Smooth muscle cell (in vitro differentiated cells): ENCODE data around the gene TSPYL2. TPM values are rescaled to one million over a fixed set of nuclear protein-coding genes. Genes with fewer than 3 reads are reported as not detected.

Source experiments
- DNase-seq: peaks from one replicate; lab custom pipeline; 2025; ENCODE audit not compliant: unreplicated experiment; lab: John Stamatoyannopoulos, UW
- H2AFZ ChIP-seq: fragments of 200-600 bp; sonication (generic); 2 replicates; pipeline ENCODE4 v1.6.0; 2016; ENCODE audit warnings: antibody characterized with exemption, low read depth, mild to moderate bottlenecking
- H3F3A ChIP-seq: fragments of 200-600 bp; sonication (generic); 2 replicates; pipeline ENCODE4 v1.6.0; 2017; ENCODE audit warnings: antibody characterized with exemption, low read depth
- H3K27ac ChIP-seq: fragments of 200-600 bp; sonication (generic); 2 replicates; pipeline ENCODE4 v1.5.1; 2016; ENCODE audit warnings: low read depth, mild to moderate bottlenecking
- H3K27me3 ChIP-seq: fragments of 200-600 bp; sonication (generic); 2 replicates; pipeline ENCODE4 v1.6.1; 2016; ENCODE audit warnings: low read depth, mild to moderate bottlenecking
- H3K36me3 ChIP-seq: fragments of 200-600 bp; sonication (generic); 2 replicates; pipeline ENCODE4 v1.5.1; 2016; ENCODE audit warnings: low read depth
- H3K4me1 ChIP-seq: fragments of 200-600 bp; sonication (generic); 2 replicates; pipeline ENCODE4 v1.5.1; 2016; ENCODE audit warnings: low read depth
- H3K4me2 ChIP-seq: fragments of 200-600 bp; sonication (generic); 2 replicates; pipeline ENCODE4 v1.6.0; 2016; ENCODE audit warnings: mild to moderate bottlenecking
- H3K4me3 ChIP-seq: fragments of 200-600 bp; sonication (generic); 2 replicates; pipeline ENCODE4 v1.5.1; 2016; ENCODE audit warnings: mild to moderate bottlenecking
- H3K79me2 ChIP-seq: fragments of 200-600 bp; sonication (generic); 2 replicates; pipeline ENCODE4 v1.6.0; 2016; ENCODE audit warnings: low read depth, mild to moderate bottlenecking
- H3K9ac ChIP-seq: fragments of 200-600 bp; sonication (generic); 2 replicates; pipeline ENCODE4 v1.6.0; 2016; ENCODE audit warnings: low read depth
- H3K9me3 ChIP-seq: fragments of 200-600 bp; sonication (generic); replicated peaks from 2 replicates; pipeline ENCODE4 v1.5.1; 2016; ENCODE audit warnings: low read depth
- H4K20me1 ChIP-seq: fragments of 200-600 bp; sonication (generic); 2 replicates; pipeline ENCODE4 v1.6.0; 2016; ENCODE audit warnings: low read depth
- WGBS: methylation state at CpG from one replicate; pipeline ENCODE4 v1.1.7; 2016; ENCODE audit warnings: low lambda C conversion rate; 5-methylcytosine and 5-hydroxymethylcytosine counted together
- polyA plus RNA-seq: library from polyadenylated mRNA; unstranded; fragments of >200 nt; fragmentation: Nextera tagmentation; extraction: Ambion mirVana; gene quantifications from 2 replicates; pipeline ENCODE4 v1.2.1, GENCODE V29; 2016
- total RNA-seq: library from RNA; depleted of rRNA; stranded (reverse); fragments of >200 nt; gene quantifications from 2 replicates; pipeline ENCODE4 v1.2.3, GENCODE V29; 2014
- TF ChIP-seq, protein P1 (sequence below): fragments of 200-600 bp; sonication (generic); IDR thresholded peaks from 2 replicates; pipeline ENCODE4 v1.5.1; 2017; ENCODE audit warnings: borderline replicate concordance, mild to moderate bottlenecking, antibody characterized with exemption; ENCODE audit not compliant: insufficient read depth, poor library complexity, severe bottlenecking

TSPYL2 gene
- total and polyA plus RNA-seq, 2 experiments from 2014 or later: 38.1 to 50.7 TPM

DNA sequence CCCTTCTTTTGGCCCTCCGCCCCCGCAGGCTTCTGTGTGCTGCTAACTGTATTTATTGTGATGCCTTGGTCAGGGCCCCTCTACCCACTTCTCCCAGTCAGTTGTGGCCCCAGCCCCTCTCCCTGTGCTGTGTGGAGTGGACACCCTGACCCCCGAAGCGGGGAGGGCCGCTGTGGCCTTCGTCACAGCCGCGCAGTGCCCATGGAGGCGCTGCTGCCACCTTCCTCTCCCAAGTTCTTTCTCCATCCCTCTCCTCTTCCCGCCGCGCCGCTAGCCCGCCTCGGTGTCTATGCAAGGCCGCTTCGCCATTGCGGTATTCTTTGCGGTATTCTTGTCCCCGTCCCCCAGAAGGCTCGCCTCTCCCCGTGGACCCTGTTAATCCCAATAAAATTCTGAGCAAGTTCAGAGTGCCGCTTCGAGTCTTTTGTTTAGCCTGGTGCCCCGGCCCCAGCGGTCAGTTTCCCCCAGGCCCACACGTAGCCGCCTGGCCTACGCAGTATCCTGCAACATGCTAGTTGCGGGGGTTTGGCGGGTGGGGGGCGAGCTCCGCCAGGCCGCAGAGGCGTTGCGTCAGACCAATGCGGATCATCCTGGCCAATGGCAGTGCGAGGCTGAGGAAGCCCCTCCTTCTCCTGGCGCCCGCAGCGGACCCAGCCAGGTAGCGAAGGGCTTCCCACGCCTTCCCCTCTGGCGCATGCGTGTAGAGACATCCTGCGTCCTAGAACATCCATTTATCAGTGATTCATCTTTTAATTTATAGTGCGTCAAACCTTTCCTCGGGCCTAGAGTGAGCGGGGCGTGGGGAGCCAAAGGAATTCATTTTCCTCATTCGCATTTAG is 6.2 kb downstream of the TSPYL2 start:
- peak overlapping the region; percentile 50 for H3K4me3 ChIP-seq
- WGBS: 57% methylated on average over 51 of the region's 51 CpGs
- peak overlapping the region; percentile 75 for H3K9ac ChIP-seq
- H2AFZ ChIP-seq: no peak overlapping the region
- no peaks in the 10 kb centered on the region for H3K4me1 ChIP-seq
- H3K27me3 ChIP-seq: no peaks in the 10 kb centered on the region
- peaks cover 3% of the 10 kb centered on the region for H3K79me2 ChIP-seq
- H3F3A ChIP-seq: peaks cover 5% of the 10 kb centered on the region
- peak overlapping the region; percentile 75 for H3K27ac ChIP-seq
- TF ChIP-seq, protein P1, sequence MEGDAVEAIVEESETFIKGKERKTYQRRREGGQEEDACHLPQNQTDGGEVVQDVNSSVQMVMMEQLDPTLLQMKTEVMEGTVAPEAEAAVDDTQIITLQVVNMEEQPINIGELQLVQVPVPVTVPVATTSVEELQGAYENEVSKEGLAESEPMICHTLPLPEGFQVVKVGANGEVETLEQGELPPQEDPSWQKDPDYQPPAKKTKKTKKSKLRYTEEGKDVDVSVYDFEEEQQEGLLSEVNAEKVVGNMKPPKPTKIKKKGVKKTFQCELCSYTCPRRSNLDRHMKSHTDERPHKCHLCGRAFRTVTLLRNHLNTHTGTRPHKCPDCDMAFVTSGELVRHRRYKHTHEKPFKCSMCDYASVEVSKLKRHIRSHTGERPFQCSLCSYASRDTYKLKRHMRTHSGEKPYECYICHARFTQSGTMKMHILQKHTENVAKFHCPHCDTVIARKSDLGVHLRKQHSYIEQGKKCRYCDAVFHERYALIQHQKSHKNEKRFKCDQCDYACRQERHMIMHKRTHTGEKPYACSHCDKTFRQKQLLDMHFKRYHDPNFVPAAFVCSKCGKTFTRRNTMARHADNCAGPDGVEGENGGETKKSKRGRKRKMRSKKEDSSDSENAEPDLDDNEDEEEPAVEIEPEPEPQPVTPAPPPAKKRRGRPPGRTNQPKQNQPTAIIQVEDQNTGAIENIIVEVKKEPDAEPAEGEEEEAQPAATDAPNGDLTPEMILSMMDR: no peak
- H3K36me3 ChIP-seq: no peaks in the 10 kb centered on the region
- H4K20me1 ChIP-seq: peaks cover 28% of the 10 kb centered on the region
- DNase-seq: peak; percentile 8
- peak overlapping the region; percentile 81 for H3K4me2 ChIP-seq
- no peaks in the 10 kb centered on the region for H3K9me3 ChIP-seq

DNA sequence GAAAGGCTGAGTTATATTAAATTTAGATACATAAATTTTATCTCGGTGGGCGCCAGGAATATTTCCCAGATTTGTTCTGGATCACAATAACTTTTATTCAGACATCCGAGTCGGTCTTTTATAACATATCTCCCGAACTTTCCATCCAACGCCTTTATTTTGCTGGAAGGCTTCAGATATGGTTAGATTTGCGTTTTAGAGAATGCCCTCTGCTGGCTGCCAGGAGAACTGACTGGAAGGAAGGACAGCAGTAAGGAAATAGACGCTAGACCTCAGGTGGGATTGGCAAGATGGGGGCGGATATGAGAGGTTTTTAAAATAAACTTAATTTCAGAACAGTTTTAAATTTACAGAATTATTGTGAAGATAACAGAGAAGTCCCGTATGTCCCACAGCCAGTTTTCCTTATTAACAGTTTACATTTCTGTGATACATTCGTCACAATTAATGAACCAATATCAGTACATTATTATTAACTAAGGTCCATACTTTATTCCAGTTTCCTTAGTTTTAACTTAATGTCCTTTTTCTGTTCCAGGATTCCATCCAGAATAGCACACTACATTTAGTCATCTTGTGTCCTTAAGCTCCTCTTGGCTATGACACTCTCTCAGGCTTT is 7.2 kb downstream of the TSPYL2 start:
- peak overlapping the region; percentile 75 for H3K9ac ChIP-seq

DNA sequence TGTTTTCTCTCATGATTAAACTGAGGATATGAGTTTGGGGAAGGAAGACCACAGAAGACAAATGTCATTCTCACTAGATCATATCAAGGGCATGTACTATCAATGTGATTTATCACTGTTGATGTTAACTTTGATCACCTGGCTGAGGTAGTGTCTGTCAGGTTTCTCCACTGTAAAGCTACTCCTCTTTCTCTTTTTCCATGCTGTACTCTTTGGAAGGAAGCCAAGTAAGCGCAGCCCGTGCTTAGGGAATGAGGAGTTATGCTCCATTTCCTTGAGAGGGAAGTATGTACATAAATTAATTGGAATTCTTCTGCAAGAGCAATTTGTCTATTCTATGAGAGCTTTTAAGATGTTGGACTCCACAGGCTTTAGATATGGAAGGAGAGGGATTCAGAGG is 7.8 kb downstream of the TSPYL2 start:
- H3K4me3 ChIP-seq: no peak overlapping the region
- peaks cover 5% of the 10 kb centered on the region for H3F3A ChIP-seq
- TF ChIP-seq, protein P1: no peak
- H3K4me2 ChIP-seq: no peak overlapping the region
- no peak overlapping the region for H2AFZ ChIP-seq
- no peaks in the 10 kb centered on the region for H3K9me3 ChIP-seq
- 93% methylated on average over 2 of the region's 2 CpGs for WGBS
- H3K9ac ChIP-seq: no peak overlapping the region
- peaks cover 12% of the 10 kb centered on the region for H4K20me1 ChIP-seq
- peaks cover 4% of the 10 kb centered on the region for H3K79me2 ChIP-seq
- no peak for DNase-seq
- no peaks in the 10 kb centered on the region for H3K36me3 ChIP-seq
- H3K27ac ChIP-seq: no peak overlapping the region
- no peaks in the 10 kb centered on the region for H3K27me3 ChIP-seq
- no peaks in the 10 kb centered on the region for H3K4me1 ChIP-seq

More for the DNA sequence above, 7.2 kb downstream of the TSPYL2 start:
- no peaks in the 10 kb centered on the region for H3K79me2 ChIP-seq
- H3K4me3 ChIP-seq: peak overlapping the region; percentile 50
- H3K9me3 ChIP-seq: no peaks in the 10 kb centered on the region
- H3K36me3 ChIP-seq: no peaks in the 10 kb centered on the region
- no peak for DNase-seq
- no peaks in the 10 kb centered on the region for H3K4me1 ChIP-seq
- 35% methylated on average over 11 of the region's 11 CpGs for WGBS
- peaks cover 18% of the 10 kb centered on the region for H4K20me1 ChIP-seq
- TF ChIP-seq, protein P1: peak; percentile 54
- H2AFZ ChIP-seq: no peak overlapping the region
- H3F3A ChIP-seq: peaks cover 5% of the 10 kb centered on the region
- H3K4me2 ChIP-seq: peak overlapping the region; percentile 81
- peak overlapping the region; percentile 75 for H3K27ac ChIP-seq
- no peaks in the 10 kb centered on the region for H3K27me3 ChIP-seq
